GM23338 (cell line): ENCODE measurements around the gene POLG2.

Experiments used
- CTCF ChIP-seq, 2 experiments: fragments of 200-600 bp in 1 of 2; sonication (generic) in 1 of 2; conservative IDR thresholded peaks; 2 replicates each; pipeline versions ENCODE4 v1.5.1 to v1.6.1; 2016 to 2017; ENCODE audit warnings: antibody characterized with exemption in 2 of 2, low read depth in 2 of 2, mild to moderate bottlenecking in 2 of 2, moderate library complexity in 1 of 2
- EZH2phosphoT487 ChIP-seq: fragments of 200-600 bp; sonication (generic); IDR thresholded peaks from one replicate; pipeline ENCODE4 v1.8.1; 2018; ENCODE audit warnings: antibody characterized with exemption; ENCODE audit not compliant: unreplicated experiment
- REST ChIP-seq: IDR thresholded peaks from one replicate; pipeline ENCODE4 v1.6.1; 2018; ENCODE audit warnings: antibody characterized with exemption; ENCODE audit not compliant: unreplicated experiment

- no peak for TF ChIP-seq CTCF (conservative IDR thresholded peaks at IDR 0.05; ENCODE audit: low read depth in 2 of 2)
- no peak for TF ChIP-seq REST
- TF ChIP-seq EZH2phosphoT487, result no peak
Measured at GRCh38 chr17:64500487-64500859, 3.6 kb upstream of the POLG2 start.
